Measurements from ENCODE around the gene ENTPD2. TPM values are rescaled to one million over a fixed set of nuclear protein-coding genes. Genes with fewer than 3 reads are reported as not detected.

The ENTPD2 gene
- total and polyA plus RNA-seq, 12 donors: 0.32 to 3.3 (median 1.6) TPM

- no peak for DNase-seq
- WGBS, 2 donors: 70 to 73% methylated on average over 7 to 8 of the region's 8 CpGs
- no peak for TF ChIP-seq CTCF (IDR thresholded peaks at IDR 0.05)
- intact Hi-C loops (cut with DNase I): no loop called here
- H3K27me3 ChIP-seq: peaks cover 6 to 83% (median 59%) of the 10 kb centered on the region in 7 donors
- no peak for ATAC-seq
- peaks cover 30 to 53% (median 44%) of the 10 kb centered on the region in 9 donors for H3K4me1 ChIP-seq
- no peak overlapping the region for H3K4me3 ChIP-seq
- H3K27ac ChIP-seq: no peak overlapping the region
- no peaks in the 10 kb centered on the region for H3K36me3 ChIP-seq
- H3K9me3 ChIP-seq: no peaks in the 10 kb centered on the region
Observed at GRCh38 chr9:137052293-137052692, 1.6 kb downstream of the ENTPD2 start.

GRCh38 chr9:137051145-137051724 is 2.6 kb downstream of the ENTPD2 start:
- ATAC-seq (no peak), DNase-seq (no peak)
- Histone ChIP-seq H3K4me1 (peaks cover 32 to 52% (median 44%) of the 10 kb centered on the region in 9 donors), H3K9me3 (no peaks in the 10 kb centered on the region), H3K27ac (no peak overlapping the region), H3K4me3 (no peak overlapping the region), H3K36me3 (no peaks in the 10 kb centered on the region), H3K27me3 (peaks cover 6 to 93% (median 65%) of the 10 kb centered on the region in 7 donors)
- no peak for TF ChIP-seq CTCF (IDR thresholded peaks at IDR 0.05)
- 95 to 96% methylated on average over 17 of the region's 17 CpGs for WGBS, 2 donors
- intact Hi-C loops (cut with DNase I): no loop called here

- Histone ChIP-seq H3K4me1 (peaks cover 27 to 48% (median 41%) of the 10 kb centered on the region in 9 donors), H3K9me3 (no peaks in the 10 kb centered on the region), H3K27ac (no peak overlapping the region), H3K4me3 (no peak overlapping the region), H3K27me3 (peaks cover 6 to 98% (median 65%) of the 10 kb centered on the region in 7 donors), H3K36me3 (no peaks in the 10 kb centered on the region)
- ATAC-seq (no peak), DNase-seq (no peak)
- 88 to 93% methylated on average over 5 of the region's 5 CpGs for WGBS, 2 donors
- intact Hi-C loops (cut with DNase I): no loop called here
- no peak for TF ChIP-seq CTCF (IDR thresholded peaks at IDR 0.05)
Observed at GRCh38 chr9:137050570-137050969, 3.3 kb downstream of the ENTPD2 start.

- no peak overlapping the region for H3K4me3 ChIP-seq
- no peak overlapping the region for H3K27ac ChIP-seq
- peaks cover 6 to 98% (median 65%) of the 10 kb centered on the region in 7 donors for H3K27me3 ChIP-seq
- peaks cover 23 to 46% (median 41%) of the 10 kb centered on the region in 9 donors for H3K4me1 ChIP-seq
- TF ChIP-seq CTCF (IDR thresholded peaks at IDR 0.05): peak; percentile 29 to 64 (median 53)
- 54% methylated on average over 36 to 38 of the region's 38 CpGs for WGBS, 2 donors
- intact Hi-C loops (cut with DNase I): loop anchor here in 1 of 10 donors (2.0 kb wide), 1 partner anchor 17 kb away; no protein-coding TSS in a partner anchor
- DNase-seq (peak in 1 of 2 donors; percentile 62), ATAC-seq (peak in 4 of 8 donors; percentile 24 to 36 (median 26))
- H3K9me3 ChIP-seq: no peaks in the 10 kb centered on the region
- no peaks in the 10 kb centered on the region for H3K36me3 ChIP-seq
Observed at GRCh38 chr9:137049544-137050449, 4.1 kb downstream of the ENTPD2 start.
